GM21447 (cell line): ENCODE data around the gene CTAG2.
"Not testable (repeated sequence)": the region's sequence is repeated elsewhere in the genome, so short reads cannot be mapped to it uniquely, and the experiment has no call there.

ENCODE experiments used
- ATAC-seq: cut with Tn5 transposase; IDR thresholded peaks from one replicate; pipeline ENCODE4 v1.9.1; 2021; ENCODE audit not compliant: unreplicated experiment

CTAG2 gene

DNA sequence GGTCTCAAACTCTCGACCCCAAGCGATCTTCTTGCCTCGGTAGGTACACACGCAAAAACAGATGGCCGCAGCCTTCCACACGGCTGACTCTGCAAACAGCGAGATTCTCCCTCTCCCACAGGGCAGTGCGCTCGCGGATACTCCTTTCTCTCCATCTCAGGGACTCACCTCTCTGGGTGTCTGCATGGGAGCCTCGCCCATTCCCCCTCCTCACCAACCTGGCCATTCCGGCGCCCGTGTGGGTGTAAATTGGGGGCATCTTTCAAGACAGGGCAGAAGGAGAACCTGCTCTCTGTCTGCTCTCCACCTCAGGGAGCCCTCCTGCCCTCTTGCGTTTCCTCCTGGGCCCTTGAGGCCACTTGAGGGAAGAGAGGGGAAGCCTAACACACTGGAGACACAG lies 4.4 kb downstream of the CTAG2 start:
- ATAC-seq: no peak

DNA sequence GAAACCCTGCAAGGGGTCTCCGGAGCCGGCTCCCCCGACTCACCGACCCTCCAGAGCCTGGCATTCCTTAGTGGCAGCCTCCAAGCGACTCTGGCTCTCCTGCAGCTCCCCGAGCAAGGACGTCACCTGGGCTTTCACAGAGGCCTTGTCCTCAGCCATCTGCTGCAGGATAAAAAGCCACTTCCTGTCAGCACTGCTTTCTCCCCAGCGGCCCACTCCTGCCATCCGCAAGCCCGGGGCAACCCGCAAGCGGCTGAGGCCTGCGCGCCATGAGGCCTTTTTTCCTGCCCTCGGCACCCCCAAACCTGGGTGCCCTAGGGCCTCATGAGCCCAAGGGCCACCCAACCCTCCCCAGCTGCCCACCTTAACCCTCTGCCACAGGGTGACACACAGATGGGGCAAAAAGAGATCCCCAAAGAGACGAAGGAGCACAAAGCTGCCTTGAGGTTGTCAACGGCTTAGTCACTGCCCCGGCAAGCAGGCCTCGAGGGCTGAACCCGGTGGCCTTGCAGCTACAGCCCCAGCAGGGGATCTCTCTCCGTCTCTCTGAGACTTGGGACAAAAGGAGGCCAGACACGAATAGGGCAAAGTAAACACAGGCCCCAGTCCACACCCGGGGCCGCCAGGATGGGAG lies 7.5 kb downstream of the CTAG2 start:
- not testable (repeated sequence) for ATAC-seq

DNA sequence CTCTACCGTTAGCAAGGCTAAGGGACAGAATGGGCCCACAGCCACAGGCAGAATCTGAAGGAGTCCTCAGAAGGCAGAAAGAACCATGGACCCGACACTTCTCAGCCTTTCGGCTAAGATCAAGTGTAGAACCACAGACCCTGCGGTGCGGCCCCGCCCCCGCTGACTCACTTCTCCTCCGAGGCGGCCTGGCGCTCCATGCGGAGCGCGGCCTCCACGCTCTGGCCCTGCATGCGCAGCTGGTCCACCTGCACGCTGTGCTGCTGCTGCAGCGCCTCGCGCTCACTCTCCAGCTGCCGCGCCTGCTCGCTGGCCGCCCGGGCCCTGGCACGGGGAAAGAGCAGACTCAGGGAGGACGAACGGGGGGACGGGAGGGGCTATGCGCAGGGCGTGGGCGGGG lies 9.7 kb downstream of the CTAG2 start:
- not testable (repeated sequence) for ATAC-seq

DNA sequence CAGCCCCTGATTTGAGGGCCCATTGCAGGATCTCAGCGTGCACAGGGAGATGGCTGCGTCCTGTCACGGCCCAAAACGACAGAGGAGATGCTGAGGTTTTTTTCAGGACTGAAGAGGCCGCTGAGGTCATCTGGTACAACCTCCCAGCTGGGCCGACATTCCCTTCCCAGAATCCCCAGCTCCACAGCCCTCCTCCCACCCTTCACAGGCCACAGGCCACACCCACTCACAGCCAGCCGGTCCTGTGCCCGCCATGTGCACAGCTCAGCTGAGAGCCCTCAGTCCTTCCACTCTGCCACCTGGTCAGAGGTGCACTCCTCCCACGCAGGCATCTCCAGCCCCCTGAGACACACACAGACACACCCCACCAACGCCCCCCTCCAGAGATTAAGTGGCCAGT lies 11.6 kb downstream of the CTAG2 start:
- ATAC-seq: not testable (repeated sequence)

DNA sequence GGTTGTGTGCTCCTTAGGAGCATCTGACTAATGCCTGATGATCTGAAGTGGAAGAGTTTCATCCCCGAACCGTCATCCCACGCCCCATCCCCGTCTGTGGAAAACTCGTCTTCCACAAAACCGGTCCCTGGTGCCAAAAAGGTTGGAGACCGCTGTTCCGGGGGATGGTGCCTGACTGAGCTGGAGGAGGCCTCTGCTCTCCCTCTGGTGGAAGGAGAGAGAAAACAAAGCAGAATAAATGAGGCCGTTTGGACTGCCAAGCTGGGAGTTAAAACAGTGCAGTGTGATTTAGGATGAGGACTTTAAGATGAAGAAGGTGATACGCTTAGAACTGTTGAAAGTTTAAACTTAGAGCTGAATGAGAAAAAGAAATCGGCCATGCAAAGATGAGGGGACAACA lies 19.7 kb downstream of the CTAG2 start:
- ATAC-seq: not testable (repeated sequence)

DNA sequence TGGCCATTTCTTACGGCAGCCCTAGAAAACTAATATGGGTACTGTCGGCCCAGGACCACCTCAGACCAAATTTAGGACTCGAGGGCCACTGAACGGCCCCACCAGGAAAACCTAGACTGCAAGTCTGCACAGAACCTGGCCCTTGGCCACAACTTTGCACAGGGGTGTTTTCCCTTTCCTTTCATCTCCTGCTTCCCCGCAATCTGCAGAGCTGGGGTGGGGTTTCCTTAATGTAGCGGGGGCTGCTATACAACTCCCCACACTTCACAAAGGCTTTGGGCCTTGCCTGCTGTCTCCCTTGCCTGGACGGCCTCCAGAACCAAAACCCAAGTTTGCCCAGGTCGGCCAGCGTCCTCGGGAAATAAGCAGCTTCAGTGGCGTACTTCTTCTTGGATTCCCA lies 22.4 kb downstream of the CTAG2 start:
- not testable (repeated sequence) for ATAC-seq

DNA sequence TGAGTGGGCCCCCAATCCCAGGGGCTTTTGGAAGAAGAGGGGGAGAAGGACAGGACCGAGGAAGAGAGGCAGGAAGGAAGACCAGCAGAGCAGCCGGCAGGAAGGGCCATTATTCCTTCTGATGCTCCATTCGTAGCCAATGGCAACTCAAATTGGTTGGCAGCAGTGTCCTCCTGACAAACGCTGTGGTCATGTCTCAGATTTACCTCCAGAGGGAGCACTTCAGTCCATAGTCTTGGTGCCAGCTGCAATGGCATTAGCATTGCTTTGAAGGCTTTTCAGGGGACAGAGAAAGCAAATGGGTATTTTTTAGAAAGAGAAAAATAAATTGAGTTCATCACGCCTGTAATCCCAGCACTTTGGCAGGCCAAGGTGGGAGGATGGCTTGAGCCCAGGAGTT lies 24.4 kb downstream of the CTAG2 start:
- ATAC-seq: not testable (repeated sequence)

DNA sequence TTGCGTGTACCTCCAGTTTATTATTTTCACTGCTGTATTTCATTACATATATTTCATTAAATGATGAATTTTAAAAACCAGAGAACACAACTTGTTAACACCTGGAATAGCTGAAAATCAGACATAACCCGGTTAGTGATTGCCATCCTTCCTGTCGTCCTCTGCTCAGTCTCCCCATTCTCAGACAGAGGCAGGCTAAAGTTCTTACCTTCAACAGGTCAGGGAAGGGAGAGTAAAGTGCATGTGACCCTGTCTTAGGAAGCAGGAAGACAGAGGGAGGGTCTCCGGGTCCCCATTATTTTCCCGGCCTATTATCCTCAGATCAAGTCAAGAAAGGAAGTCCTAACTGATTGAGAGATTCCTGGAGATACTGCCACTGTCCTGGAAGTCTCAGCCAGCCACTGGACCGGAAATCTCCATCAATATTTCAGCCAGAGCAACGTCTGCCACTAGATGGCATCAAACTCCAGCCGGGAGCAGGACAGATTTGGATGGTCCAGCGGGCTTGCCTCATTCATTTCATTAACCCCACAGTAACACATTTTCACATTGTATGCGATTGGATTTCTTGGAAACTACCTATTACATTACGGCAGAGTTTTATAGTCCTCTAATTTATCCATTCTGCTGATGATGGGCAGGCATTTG lies 32.5 kb downstream of the CTAG2 start:
- not testable (repeated sequence) for ATAC-seq

DNA sequence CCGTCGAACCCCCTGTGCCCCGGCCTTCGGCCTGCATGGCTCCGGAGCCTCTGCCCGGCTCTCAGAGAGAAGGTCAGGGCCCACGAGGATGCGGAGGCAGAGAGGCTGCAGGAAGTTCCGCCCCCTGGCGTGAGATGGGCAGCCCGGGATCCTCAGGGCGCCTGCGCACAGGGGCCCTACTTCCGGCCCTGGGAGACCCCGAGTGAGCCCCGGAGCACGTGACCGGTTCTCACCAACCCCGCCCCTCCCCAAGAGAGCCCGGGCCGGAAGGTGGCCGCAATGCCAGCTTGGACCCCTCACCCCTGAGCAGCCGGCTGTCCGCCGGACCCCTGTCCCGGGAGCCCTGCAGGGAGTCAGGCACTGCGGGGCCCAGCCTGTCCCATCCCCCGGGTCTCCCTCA lies 34.2 kb downstream of the CTAG2 start, which contains the start of gene CTAG1B:
CTAG1B (minus strand) TSS at position 101 of the 400 bp plus-strand sequence; CDS start at position 37, 64 bp downstream.
- not testable (repeated sequence) for ATAC-seq

DNA sequence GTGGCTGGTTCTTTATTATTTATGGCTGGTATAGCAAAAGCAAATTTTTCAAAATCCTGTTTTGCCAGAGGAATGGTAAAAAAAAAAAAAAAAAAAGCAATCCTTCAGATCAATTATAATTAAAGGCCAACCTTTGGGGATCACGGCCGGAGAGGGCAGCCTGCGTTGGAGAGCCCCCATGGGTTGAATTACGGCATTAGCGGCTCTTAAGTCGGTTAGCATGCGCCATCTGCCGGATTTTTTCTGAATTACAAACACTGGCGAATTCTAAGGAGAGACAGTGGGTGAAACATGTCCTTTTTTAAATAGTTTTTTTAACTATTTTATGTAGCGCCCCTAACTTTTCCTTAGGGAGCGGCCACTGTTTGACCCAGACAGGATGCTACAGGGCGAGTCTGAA lies 39.8 kb downstream of the CTAG2 start:
- ATAC-seq: not testable (repeated sequence)

DNA sequence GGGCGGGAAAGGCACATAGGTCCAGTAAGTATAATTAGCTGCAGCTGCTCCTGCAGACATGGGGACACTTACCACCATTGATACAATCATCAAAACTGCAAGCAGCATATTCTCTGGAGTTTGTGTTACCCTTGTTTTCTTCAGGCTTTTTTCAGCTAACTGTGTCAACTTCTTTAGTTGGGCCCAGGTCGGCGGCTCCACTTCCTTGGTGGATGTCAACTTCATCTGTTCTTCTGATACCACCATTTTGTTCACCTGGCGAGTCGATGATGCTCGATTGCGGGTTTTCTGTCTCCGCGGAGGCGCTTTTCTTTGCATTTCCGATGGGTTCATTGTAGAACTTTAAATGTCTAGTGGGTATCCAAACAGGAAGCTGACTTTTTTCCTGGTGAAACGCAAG lies 42.2 kb downstream of the CTAG2 start:
- not testable (repeated sequence) for ATAC-seq

DNA sequence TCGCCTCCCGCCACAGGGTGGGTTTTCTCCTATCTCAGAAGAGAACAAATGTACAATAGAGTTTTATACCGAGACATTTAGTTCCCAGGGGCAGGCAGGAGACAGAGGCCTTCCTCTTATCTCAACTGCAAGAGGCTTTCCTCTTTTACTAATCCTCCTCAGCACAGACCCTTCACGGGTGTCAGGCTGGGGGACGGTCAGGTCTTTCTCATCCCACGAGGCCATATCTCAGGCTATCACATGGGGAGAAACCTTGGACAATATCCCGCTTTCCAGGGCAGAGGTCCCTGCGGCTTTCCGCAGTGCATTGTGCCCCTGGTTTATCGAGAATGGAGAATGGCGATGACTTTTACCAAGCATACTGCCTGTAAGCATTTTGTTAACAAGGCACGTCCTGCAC lies 44.6 kb downstream of the CTAG2 start:
- not testable (repeated sequence) for ATAC-seq

DNA sequence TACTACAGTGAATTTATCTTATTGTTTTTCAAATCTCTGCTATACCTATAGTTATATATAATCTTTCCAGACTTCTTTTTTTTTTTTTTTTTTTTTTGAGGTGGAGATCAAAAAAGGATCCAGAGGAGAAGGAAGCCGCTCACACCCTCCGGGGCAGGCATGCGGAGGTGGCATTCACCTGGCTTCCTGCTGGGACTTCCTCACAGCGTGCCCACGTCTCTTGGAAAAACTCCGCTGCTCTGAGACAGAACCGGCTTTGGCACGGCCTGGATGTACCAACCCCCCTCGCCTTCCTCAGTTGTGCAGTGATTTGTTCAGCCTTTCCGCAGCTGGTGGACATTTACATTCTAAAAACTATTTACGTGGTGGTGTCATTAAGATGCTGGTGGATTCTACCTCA lies 45.4 kb downstream of the CTAG2 start:
- not testable (repeated sequence) for ATAC-seq

DNA sequence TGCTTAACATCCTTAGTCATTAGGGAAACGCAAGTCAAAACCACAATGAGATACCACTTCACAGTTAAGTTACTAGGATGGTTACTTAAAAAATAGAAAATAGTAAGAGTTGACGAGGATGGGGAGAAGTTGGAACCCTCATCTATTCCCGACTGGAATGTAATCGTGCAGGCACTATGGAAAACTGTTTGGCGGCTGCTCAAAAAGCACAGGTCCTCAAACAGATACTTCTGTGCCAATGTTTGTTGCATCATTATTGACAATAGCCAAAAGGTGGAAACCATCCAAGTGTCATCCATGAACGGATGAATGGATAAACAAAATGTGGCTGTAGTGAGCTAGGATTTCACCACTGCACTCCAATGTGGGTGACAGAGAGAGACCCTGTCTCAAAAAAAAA lies 46.0 kb downstream of the CTAG2 start:
- no peak for ATAC-seq

DNA sequence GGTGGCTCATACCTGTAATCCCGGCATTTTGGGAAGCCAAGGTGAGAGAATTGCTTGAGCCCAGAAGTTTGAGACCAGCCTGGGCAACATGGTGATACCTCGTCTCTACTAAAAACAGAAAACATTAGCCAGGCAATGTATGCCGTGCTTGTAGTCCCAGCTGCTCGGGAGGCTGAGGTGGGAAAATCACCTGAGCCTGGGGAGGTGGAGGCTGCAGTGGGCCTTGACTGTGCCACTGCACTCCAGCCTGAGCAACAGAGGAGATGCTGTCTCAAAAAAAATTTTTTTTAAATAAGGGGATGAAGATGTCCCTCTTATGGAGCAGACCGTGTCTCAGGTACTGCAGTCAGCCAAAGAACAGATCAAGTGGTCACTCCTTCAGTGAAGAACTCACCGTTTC lies 47.8 kb downstream of the CTAG2 start:
- ATAC-seq: no peak

DNA sequence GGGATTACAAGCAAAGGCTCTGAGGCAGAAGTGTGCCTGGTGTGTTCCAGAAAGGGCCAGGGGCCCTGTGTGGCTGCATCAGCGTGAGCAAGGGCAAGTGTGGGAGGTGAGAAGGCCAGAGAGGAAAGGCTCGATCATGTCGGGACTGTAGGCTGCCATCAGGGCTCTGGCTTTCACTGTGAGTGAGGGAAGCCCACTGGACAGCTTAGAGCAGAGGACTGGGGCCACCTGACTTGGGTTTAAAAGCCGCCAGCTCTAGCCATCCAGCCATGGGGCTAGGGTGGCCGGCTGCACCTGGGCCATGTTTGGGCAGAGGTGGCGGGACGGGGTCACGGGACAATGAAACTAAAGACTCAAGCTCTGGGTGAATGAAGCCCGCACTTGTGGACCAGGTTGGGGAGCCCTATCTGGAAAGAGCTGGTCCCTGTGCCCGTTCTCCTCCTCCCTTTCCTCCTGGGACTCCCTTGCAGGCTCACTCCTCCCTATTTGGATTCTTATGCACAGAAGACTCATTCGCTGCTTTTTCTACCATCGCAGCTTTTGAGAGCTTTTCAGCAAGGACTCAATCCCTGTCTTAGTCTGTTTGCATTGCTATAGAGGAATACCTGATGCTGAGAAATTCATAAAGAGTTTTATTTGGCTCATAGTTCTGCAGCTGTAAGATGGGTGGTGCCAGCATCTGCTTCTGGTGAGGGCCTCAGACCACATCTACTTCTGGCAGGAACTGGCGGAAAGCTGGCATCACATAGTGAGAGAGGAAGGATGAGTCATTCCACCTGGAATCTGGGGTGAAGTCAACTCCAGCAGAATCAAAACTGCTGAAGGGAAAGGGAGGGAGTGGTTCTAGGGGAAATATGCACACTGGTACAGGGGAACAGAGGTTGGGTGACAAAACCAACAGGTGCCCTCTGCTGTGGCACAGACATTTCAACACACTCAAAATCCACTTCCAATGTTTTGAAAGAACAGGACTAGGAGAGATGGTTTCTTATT lies 49.6 kb downstream of the CTAG2 start:
- ATAC-seq: no peak

DNA sequence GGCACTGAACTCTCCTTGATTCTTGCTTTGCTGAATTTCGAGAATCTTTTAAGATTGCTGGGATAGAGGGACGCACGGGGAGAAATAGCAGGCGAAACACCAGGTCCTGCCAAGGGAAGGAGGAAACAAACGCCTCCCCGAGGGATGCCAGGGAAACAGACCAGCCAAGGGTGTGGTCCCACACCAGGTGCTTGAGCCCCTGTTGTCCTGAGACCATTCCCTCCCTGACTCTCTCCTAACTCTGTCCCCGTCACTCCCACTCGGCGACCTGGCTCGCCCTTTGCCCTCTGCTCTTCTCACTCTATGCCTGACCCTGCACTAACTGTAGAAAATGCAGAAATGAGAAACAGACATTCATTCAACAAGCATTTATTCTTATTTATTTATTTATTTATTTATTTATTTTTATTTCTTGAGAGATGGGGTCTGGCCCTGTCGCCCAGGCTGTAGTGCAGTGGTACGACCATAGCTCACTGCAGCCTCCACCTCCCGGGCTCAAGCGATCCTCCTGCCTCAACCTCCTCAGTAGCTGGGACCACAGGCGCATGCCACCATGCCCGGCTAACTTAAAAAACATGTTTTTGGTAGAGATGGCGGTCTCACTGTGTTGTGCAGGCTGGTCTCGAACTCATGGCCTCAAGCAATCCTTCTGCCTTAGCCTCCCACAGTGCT lies 50.5 kb downstream of the CTAG2 start:
- no peak for ATAC-seq

DNA sequence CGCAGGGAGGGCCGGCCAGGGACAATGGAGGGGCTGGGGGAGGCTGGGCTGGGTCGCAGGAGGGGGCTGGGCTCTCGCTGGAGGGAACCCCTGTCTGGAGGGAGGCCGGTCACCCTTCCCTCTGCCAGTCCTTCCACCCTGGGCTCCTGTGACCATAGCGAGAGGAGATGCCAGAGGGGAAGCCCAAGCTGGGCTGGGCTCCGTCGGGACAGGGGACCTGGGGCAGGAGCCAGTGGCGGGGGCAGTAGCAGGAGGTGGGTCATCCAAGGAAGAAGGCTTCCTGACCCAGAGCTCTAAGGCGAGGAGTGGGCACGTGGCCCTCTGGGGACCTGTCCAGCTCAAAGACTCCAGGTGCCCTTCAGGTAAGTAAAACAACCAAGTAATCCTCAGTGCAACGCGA lies 51.2 kb downstream of the CTAG2 start:
- ATAC-seq: no peak
